NCI-H226 (cell line): ENCODE data around the gene DNAL1.
A peak's percentile ranks its signal among the peaks of the same experiment; 100 is the strongest.

Source experiments
- DNase-seq: peaks from one replicate; pipeline ENCODE4 v3.0.0-alpha.2; 2015

Gene DNAL1

GRCh38 chr14:73709904-73710469 is 65.2 kb downstream of the DNAL1 start:
- DNase-seq: no peak

- no peak for DNase-seq
Measured at GRCh38 chr14:73710737-73711136, 66.0 kb downstream of the DNAL1 start.

GRCh38 chr14:73712071-73712506 is 67.3 kb downstream of the DNAL1 start:
- no peak for DNase-seq

- no peak for DNase-seq
Measured at GRCh38 chr14:73712540-73713180, 67.9 kb downstream of the DNAL1 start.

GRCh38 chr14:73713206-73713802 is 68.5 kb downstream of the DNAL1 start:
- DNase-seq: no peak

GRCh38 chr14:73713803-73714655 is 69.2 kb downstream of the DNAL1 start, which contains the start of gene PNMA1:
Gene PNMA1, minus strand, starts transcription at chr14:73714384. Its CDS starts 745 bp downstream, at chr14:73713639.
- peak; percentile 77 for DNase-seq

- no peak for DNase-seq
Measured at GRCh38 chr14:73714656-73715081, 69.9 kb downstream of the DNAL1 start.

GRCh38 chr14:73715707-73716106 is 70.9 kb downstream of the DNAL1 start:
- no peak for DNase-seq

GRCh38 chr14:73717266-73717665 is 72.5 kb downstream of the DNAL1 start:
- no peak for DNase-seq

GRCh38 chr14:73717711-73718417 is 73.1 kb downstream of the DNAL1 start:
- DNase-seq: no peak

- DNase-seq: no peak
Measured at GRCh38 chr14:73718418-73719251, 73.8 kb downstream of the DNAL1 start.

GRCh38 chr14:73719361-73719760 is 74.6 kb downstream of the DNAL1 start:
- DNase-seq: no peak

GRCh38 chr14:73719791-73720190 is 75.0 kb downstream of the DNAL1 start:
- no peak for DNase-seq

GRCh38 chr14:73720636-73721035 is 75.8 kb downstream of the DNAL1 start:
- no peak for DNase-seq

GRCh38 chr14:73721101-73721821 is 76.5 kb downstream of the DNAL1 start:
- no peak for DNase-seq

GRCh38 chr14:73722581-73722980 is 77.8 kb downstream of the DNAL1 start:
- DNase-seq: no peak

GRCh38 chr14:73723406-73723796 is 78.6 kb downstream of the DNAL1 start:
- peak; percentile 39 for DNase-seq

- peak; percentile 96 for DNase-seq
Measured at GRCh38 chr14:73723797-73724661, 79.2 kb downstream of the DNAL1 start.

GRCh38 chr14:73724696-73725095 is 79.9 kb downstream of the DNAL1 start:
- no peak for DNase-seq
